ENCODE measurements around the gene CLSTN2.

CLSTN2 gene

DNA sequence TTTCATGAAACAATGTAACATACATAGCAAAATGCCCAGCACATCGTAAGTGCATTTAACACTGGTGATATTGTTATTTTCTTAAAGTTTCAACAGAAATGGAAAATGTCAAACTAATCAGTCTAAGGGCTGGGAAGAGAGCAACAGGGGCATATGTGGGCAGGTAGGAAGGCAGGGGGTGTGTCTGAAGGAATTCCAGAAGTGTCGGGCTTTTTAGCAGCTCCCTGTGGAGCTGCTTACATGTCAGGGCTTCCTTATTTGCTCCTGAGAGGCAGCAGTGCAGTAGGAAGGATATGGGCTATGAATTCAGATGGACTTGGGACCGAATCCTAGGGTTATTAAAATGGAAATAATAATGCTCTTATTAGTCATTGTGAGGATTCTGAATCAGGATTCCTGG lies 311.6 kb downstream of the CLSTN2 start:
- no peak for DNase-seq

DNA sequence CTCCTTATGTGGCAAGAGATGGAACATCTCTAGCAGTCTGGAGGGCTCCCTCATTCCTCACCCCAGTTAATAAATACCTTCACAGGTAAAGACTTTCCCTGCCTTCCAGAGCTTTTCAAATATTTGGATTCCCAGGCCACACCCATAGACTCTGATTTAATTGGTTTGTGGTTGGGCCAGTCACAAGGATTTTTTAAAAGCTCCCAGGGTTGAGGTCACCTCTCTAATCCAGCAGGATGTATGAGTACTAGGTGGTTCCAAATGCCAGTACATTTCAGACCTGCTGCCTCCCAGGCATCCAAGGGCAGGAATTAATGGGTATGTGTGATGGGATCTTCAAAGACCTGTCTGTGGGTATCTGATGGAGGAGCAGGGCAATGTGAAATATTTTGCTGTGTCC lies 312.8 kb downstream of the CLSTN2 start:
- no peak for DNase-seq

DNA sequence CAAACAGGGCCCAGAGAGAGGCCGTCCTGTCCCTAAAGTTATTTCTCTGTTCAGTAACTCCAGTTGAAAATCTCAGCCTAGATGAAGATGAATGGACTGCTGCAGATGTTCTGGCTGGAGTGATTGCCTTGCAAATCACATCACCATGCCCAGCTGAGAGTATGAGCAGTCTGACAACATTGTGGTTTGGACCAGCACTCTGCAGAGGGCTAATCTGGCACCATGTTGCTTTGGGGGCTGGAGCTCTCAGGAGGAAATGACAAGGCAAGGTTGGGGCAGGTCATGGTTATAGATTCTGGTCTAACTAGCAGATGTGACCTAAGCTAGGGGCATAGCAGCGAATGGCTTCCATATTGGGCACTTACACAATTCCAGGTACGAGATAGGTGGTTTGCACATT lies 314.2 kb downstream of the CLSTN2 start:
- DNase-seq = no peak

DNA sequence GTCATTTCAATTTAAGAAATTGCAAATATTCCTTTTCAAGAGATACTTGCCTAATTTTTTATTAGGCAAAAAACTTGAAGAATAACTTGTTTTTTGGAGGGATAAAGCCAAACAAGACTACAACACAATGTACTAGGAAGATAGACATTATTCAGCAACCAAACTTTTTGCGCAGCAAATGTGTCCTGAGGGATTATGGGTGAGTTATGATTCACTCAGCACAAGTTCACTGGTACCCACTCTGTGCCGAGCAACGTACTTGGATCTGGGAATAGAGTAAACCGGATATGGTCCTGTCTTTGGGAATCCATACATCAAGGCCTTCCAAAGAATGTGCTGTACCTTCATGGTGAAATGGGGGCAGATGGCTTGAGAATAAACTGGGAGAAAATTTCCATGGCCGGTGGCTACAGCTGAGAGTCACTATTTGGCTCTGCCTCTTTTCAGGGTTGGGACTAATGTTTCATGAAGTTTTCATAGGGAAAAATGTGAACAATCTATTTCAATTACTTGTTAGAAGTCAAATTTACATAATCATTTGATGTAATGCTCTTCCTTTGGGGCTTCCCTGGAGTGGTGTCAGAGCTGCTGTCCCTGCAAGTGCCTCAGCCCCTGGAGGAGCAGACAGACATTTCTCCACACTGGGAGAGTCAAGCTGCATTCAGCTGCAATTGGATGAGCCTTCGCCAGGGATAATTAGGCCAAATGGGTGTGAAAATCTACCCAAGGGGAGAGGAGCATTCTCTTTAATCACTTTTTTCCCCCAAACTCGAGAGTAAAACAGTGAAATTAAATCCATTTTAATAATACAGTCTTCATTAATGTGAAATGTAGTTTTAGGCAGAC lies 315.2 kb downstream of the CLSTN2 start:
- DNase-seq = no peak

DNA sequence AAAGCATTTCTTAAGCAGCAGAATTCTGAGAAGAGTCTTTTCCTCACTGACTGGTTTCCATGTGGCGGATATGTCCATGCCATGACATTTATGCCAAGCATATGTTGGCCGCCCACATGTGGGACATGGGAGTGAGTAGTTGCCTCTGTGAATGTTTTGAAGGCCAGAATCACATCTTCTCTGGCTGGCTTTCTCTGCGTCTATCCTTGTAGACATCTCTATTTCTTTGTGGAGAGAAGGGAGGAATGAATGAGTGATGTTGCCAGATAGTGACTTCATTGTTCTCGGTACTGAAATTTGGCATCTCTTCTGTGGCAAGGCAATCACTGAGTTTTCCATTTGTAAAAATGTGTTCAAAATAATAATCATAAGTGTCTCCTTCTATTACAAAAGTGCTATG lies 316.0 kb downstream of the CLSTN2 start:
- DNase-seq = no peak

DNA sequence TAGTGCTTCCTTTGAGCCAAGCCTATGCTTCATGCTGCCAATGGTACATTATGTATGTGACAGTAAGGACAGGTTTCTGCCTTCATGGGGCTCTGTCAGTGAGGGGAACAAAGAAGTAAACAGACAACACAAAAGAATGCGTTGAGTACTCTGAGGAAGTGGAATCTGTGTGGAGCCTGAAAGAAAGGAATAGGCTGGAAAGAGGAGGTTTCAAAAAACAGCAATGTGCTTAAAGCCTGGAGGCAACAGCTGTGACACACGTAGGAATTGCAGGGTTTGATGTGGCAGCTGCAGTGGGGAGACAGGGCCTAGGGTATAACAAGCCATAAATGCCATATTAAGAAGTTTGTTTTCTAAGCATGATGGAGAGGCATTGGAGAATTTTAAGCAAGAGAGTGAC lies 316.7 kb downstream of the CLSTN2 start:
- no peak for DNase-seq

DNA sequence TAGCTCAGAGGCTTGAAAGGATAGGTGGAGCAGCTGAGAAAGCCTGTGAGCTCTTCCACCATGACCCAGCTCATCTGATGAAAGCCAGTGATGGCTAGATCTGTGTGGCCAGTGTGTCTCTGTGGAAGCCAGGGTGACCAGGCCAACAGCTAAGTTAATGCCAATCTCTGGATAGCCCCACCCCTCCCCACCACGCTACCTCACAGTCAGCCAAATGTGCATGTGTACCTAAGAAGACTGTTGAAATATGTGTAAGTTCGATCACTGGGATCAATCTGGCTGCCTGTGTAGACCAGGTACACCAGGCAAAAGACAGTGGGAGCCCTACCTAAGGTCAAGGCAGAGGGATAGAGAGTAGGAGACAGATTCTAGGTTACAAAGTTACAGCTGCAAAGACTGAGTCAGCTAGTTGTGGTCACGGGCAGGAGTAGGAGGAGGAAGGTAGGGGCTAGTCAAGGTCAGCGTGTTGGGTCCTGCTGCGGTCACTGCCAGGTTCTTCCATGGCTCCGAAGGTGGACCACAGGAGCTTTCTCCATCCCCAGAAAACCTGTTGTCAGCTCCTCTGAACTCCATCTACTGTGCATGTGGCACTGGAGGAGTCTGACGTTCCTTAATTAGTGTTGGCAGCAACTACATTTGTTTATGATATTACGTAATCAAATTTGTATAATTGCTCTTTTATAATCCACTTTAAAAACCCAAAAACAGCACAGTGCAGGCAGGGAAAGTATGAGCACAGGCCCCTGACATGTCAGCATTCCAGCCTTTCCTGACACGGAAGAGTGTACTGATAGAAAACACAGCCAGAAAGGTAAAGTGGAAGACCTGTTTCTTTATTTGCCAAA lies 318.0 kb downstream of the CLSTN2 start:
- no peak for DNase-seq

DNA sequence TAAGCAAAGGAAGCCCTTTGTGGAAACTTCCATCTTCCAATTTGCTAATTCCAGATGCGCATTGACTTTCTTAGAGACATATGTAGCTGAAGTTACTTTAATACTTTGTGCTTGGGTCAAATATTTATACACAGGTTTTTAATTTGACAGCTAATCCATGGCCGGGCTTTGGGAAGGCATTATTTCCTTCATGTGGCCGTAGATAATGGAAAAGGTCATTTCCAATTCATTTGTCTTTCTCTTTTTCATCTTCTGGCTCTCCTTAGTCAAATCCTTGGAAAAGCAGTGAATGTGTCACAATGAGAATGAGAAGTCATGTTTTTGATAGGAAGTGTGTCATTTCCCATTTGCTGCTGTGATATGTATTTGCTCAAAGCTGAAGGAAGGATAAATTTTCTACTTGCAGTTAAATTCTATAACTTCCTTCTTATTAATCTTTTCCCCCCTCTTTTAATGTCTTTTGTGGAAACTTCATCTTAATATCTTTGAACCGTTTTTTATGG lies 323.3 kb downstream of the CLSTN2 start:
- DNase-seq = no peak

DNA sequence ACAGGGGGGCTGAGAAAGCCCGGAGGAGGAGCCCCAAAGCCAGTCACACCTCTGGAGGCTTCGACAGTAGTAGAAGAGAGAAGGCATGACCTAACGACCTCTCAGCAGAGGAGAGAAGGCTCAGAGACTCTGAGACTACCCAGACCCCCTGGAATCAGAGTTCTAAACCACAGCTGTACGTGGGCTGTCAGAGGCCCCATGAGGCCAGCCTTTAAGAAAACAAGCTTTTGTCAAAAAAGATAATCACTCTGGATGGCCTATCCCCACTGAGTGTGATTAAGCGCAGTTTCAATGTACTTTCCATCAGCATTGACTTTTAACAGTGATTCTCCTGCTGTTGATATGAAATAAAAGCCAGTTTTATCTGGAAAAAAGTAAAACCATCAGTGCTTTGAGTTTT lies 330.3 kb downstream of the CLSTN2 start:
- no peak for DNase-seq

DNA sequence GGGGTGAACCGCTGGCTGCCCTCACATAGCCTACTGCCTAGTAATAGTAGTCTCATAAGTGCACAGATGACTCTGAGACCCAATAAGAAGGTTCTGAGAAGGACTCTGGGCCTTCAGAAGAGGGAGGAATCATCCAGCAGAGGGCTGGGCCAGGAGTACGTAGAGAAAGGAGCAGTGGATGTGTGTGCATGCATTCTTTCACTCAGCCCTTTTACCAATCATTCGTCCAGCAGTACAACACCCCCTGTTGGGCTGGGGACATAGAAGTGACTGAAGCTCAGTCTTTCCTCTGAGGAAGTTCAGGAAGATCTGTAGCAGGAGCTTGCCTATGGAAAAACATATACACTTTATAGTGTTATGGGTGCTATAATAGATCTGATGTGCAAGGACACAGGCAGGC lies 333.1 kb downstream of the CLSTN2 start:
- no peak for DNase-seq

DNA sequence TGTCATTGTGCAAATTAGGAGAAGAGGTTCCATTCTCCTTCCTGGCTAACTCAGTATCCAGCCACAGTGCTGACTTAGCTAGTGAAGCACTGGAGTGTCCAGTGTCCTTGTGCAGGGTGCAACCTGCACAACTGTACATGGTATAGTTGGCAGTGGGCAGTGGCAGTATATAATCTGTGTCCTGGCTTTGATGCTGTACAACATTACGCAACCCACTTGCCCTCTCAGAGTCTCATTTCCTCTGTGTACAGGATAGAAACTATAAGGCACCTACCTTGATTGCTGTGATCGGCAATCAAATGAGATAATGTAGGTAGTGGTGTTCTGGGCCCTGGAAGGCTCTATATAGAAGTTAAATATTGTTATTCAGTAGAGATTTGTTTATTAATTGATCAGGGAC lies 333.6 kb downstream of the CLSTN2 start:
- no peak for DNase-seq

DNA sequence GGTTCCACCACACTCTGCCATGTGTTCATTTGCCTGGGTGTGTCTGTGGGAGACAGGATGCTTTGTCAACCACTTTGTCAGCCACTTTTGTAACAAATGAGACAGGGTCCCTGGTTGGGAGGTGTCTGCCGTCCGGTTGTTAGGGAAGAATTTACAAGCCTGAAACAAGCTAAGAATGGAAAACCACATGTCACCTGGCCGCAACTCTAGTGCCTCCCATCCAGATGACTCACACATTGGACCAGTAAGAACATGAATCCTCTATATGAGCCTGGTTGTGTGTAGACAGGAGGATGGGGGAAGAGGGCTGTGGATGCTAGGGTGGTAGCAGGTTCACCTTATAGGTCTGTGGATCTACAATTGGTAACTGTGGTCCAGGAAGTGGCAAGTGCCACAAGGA lies 335.3 kb downstream of the CLSTN2 start:
- DNase-seq = no peak

DNA sequence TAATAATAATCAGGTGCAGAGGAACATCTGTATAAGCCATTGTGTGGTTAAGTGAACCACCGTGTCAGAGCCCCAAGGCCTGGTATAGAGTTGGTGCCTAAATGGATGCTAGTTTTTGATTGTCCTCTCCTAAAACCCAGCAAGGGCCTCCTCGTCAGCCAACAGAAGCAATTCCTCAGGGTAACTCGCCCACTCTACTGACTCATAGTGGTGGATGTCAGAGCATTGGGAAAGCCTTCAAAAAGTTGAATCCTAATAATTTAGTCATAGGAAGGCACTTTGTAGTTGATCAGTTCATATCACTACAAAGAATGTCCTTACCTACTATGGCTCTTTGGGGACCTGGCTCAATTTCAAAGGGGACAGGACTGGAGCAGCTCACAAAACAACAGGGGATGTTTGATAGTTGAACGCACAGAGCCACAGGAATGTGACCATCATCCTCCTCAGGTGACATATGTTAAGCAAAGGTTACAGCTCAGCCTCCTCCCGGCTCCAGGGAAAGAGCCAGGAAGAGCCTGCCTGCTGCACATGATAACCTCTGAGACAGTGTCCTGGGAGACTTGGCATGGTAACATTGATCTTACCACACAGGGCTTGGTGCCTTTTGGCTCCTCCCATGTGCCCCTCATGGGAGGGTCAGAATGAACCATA lies 338.7 kb downstream of the CLSTN2 start:
- DNase-seq = no peak

DNA sequence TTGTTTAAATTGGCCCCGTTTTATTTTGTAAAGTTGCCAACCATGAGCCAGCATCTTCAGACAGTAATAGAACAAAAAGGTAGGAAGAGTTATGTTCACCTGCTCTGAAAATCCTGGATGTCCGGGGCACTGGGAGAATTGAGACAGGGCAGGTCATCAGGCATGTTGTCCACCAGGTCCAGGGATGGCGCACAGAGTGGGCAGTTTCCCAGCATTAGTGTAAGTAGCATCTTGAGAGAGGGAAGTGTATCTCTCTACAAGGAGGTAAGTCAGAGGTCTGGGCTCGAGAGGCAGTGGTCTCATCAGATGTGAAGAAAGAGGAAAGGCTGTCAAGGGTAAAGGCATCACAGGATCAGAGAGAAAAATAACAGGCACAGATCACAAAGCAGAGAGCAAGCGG lies 339.4 kb downstream of the CLSTN2 start:
- DNase-seq = no peak

DNA sequence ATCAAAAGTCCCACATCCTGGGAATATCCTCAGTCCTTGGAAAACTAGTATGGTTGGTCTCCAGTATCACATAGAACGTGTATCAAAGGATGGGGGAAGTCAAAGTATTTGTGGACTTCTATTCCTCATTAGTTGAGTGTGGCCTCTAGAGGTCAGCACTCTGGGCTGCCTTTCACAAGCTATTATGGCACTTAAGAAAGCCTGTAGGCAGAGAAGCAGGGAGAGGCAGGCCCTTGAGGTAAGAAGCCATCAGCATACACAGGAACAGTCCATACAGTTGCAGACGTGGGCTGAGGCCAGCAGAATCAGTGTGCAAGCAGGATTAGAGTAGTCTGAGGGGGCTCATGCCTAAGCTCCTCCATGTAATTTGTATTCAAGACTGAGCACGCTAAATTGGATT lies 341.7 kb downstream of the CLSTN2 start:
- no peak for DNase-seq

DNA sequence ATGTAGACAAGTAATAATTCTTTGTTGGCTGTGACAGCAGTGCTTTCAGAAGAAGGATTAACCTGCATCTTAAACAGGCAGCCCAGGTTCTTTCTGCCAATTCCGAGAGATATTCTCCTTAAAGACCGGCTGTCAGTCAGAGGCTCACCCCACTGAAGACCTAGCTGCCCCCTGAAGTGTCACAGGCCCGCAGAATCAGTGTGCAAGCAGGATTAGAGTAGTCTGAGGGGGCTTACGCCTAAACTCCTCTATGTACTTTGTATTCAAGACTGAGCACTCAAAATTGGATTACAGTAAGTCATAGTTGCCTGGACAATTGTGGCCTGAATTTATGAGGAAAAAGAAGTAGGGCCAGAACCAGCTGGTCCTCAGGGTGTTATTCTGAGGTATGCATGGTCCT lies 342.9 kb downstream of the CLSTN2 start:
- no peak for DNase-seq

DNA sequence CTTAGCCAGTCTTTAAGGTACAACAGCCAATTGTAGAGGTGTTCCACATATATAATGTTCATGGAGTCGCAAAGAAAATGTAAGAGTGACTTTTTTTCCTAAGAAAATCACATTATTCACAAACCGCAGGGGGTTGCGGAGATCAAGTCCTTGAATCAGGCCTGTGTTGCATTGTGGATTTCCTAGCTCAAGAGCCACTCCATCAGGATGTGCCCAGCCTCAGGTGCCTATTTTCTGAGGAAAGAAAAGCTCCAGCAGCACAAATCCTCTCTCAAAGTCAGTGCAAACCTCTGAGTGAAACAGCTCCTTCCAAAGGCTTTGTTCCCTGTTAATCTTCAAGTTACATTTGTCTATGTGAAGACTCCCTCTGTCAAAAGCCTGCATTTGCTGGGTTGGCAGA lies 349.4 kb downstream of the CLSTN2 start:
- no peak for DNase-seq

DNA sequence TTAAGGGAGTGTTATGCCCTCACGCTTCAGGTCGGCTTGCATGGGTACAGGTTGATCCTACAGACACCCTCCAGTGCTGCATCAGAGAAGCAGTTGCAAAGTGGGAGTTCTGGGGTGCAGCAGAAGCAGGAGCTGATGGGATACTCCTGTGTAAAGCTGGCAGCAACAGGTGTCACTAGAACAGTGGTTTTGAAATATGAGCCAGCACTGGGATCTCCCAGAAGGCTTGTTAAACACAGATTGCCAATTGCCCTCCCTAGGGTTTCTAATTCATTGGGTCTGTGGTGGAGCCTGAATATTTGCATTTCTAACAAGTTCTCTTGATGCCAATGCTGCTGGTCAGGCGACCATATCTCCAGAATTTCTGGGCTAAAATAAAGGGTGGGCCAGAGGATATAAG lies 350.4 kb downstream of the CLSTN2 start:
- no peak for DNase-seq

DNA sequence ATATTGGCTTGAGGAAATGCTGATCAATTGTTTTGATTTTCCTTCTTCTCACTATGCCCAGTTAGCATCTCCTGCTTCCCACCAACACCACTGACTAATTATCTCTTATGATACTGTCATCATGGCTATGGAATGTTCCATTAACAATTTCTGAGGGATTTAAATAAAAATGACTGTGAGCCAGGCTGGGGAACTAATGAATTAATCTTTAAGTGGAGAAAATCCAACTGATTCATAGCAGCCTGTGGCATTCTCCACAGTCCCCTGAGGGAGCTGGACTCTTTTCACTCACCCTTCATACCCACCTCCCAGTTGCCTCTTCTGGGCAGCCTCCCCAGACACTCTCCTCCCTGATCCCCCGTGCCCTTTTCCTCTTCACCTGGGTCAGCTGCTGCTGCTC lies 353.6 kb downstream of the CLSTN2 start:
- no peak for DNase-seq

DNA sequence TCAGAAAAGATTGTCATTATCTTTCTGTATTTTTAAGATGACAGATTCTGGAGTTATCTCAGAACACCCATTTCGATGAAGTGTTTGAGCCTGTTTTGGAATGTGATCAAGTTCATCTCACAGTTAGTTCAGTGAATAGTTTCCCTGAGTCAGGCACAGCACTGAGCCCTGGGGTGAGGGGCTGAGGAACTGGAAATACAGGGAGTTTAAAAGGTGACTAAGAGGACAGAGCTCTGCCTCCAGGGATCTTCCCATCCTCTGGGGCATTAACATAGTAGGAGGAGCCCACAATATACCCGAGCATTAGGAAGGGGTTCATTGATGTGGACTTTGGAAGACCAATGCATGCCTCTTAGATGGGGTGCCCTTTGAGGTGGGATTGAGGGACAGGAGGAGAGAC lies 355.1 kb downstream of the CLSTN2 start:
- no peak for DNase-seq

DNA sequence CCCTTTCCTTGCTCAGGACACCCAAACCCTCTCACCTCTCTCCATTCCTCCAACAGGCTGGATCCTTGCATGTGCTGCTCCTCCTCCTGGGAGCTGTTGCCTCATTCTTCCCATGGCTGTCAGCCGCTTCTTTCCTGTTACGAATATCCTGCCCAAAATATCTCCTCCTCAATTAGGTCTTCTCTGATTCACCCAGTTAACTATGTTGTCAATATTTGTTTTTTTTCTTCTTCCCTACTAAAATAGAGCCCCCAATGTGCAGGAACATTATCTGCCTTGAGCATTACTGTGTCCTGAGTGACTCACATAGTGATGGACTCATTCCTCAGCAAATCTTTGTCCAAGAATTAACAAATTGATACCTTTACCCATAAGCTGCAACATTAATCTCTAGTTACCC lies 357.2 kb downstream of the CLSTN2 start:
- no peak for DNase-seq

DNA sequence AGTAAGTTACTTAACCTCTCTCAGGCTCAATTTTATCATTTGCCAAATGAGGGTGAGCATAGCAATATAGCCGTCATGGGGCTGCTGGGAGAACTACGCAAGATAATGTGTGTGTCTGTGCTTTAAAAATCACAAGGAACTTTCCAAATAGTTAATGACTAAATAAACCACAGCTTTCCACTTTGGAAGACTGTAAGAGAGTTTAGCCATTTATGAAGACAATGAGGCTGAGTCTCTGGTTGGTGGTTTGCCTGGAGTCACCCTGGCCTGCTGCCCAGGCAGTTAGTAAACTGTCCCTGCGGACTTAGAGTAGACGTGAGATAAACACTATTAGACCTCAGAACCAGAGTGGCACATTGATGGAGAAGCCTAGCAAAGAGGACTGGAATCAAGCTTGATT lies 357.7 kb downstream of the CLSTN2 start:
- DNase-seq = no peak

DNA sequence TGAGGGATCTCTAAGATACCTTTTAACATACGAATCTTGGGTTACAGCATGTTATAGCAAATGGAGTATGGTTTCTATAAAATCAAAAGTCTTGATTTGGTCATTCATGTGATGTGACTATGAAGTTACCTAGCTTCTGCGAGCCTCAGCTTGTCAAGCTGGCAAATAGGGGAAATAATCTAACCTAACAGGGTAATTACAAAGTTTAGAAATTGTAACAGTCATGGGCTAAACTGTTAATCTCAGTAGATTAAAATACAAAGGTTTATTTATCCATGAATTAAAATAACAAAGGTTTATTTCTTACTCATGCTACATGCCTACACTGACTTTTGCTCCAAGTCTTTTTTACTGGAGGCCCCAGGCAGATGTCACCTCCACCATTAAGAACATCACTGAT lies 359.1 kb downstream of the CLSTN2 start:
- no peak for DNase-seq
